NB4 (cell line): ENCODE data around the gene C1orf105.

Source experiments
- POLR2A ChIP-seq: IDR thresholded peaks from 2 replicates; pipeline ENCODE4 v1.6.1; 2011; ENCODE audit warnings: mild to moderate bottlenecking; ENCODE audit not compliant: insufficient read length; ENCODE audit errors: extremely low read depth
- TF ChIP-seq, protein P1 (sequence below): IDR thresholded peaks from one replicate; pipeline ENCODE4 v1.5.1; 2012; ENCODE audit warnings: low read depth, low read length
- TF ChIP-seq, protein P2 (sequence below): IDR thresholded peaks from 2 replicates; pipeline ENCODE4 v1.6.1; 2011; ENCODE audit warnings: low read depth, low read length

DNA sequence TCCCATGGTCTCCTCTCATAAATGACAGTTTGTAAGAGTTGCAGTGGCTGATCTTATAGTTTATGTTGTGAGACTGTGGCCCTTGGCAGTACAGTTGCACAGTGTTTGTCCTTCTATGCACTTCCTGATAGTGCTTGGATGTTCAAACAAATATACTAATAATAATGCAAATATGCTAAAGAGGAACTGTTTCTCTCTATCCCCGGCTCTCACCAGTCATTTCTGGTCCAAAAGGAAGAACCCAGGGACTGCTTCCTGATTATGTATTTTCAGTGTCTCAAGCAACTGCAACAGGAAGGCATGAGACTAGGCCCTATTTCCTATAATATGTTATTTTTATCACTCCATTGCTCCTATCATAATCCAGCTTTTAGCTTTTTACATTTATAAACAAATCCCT lies 95.4 kb downstream of the C1orf105 start:
- TF ChIP-seq, protein P1, sequence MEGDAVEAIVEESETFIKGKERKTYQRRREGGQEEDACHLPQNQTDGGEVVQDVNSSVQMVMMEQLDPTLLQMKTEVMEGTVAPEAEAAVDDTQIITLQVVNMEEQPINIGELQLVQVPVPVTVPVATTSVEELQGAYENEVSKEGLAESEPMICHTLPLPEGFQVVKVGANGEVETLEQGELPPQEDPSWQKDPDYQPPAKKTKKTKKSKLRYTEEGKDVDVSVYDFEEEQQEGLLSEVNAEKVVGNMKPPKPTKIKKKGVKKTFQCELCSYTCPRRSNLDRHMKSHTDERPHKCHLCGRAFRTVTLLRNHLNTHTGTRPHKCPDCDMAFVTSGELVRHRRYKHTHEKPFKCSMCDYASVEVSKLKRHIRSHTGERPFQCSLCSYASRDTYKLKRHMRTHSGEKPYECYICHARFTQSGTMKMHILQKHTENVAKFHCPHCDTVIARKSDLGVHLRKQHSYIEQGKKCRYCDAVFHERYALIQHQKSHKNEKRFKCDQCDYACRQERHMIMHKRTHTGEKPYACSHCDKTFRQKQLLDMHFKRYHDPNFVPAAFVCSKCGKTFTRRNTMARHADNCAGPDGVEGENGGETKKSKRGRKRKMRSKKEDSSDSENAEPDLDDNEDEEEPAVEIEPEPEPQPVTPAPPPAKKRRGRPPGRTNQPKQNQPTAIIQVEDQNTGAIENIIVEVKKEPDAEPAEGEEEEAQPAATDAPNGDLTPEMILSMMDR, result no peak
- no peak for TF ChIP-seq POLR2A
- TF ChIP-seq, protein P2, sequence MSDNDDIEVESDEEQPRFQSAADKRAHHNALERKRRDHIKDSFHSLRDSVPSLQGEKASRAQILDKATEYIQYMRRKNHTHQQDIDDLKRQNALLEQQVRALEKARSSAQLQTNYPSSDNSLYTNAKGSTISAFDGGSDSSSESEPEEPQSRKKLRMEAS, result no peak
